GM21423 (cell line): Measurements from ENCODE around the gene ANO4.
"Not testable (repeated sequence)": the region's sequence is repeated elsewhere in the genome, so short reads cannot be mapped to it uniquely, and the experiment has no call there.

Experiments
- ATAC-seq: cut with Tn5 transposase; IDR thresholded peaks from one replicate; pipeline ENCODE4 v1.9.1; 2021; ENCODE audit warnings: mild to moderate bottlenecking, moderate library complexity; ENCODE audit not compliant: unreplicated experiment

The ANO4 gene

DNA sequence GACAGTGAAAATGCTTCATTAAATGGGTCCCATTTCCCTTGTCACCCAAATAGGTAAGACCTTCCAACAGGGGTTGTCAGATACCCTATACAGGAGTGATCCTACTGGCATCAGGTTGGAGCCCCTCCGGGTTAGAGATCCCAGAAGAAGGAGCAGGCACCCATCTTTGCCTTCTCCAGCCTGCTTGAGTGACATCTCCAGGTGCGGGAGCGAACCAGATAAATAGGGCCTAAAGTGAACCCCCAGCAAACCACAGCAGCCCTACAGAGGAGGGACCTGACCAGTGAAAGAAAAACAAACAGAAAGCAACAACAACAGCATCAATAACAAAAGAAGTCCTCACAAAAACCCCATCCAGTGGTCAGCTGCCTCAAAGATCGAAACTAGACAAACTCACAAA lies 233.2 kb downstream of the ANO4 start:
- ATAC-seq, result no peak

DNA sequence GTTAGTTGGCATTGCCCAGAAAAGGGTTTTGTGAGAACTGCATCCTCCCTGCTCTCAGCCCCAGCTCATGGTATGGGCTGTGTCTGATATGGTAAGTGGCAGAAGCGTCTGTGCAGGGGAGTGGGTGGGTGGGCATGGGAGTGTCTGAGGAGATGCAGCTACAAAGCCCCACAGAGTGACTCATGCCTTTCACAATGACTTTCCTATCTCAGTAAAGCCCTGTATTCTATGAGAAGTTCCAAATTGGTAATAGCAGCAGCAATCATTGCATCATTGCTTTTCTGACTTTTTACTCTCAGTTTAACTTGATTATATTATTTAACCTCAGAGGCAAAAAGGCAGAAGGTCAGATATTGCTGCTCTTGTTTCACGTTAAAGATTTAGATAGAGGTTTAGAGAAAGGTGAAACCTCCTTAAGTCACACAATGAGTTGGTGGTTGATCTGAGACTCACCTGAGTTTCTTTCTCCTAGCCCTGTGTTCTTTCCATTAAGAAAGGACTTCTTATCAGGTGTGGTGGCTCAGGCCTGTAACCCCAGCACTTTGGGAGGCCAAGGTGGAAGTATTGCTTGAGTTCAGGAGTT lies 243.8 kb downstream of the ANO4 start:
- no peak for ATAC-seq

DNA sequence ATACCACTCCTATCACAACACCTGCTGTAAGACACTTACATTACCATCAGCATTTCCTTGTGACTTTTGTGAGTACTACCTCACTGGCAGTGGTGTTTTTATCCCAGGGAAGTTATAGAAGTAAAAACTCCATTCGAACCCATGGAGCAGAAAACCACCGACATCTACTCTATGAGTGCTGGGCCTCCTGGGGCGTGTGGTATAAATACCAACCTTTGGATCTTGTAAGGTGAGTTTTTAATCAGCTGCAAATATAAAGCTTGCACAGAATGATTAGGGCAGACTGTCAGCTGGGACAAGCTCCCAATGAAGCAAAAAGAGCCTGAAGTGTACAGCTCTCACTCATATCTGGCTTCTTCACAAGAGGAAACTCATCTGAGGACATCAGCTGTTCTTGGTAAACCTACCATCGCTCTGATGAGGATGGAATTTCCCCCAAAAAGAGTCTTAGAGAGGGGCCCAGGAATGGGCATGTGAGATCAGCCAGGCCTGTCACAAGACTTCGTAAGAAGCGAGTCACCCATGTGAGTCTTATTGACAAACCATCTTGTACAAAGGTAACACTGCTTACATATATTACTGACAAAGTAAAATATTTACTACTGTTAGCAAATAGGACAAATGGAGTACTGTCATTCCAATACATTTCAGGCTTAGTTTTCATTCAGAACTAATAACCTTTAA lies 245.4 kb downstream of the ANO4 start:
- ATAC-seq, result no peak

DNA sequence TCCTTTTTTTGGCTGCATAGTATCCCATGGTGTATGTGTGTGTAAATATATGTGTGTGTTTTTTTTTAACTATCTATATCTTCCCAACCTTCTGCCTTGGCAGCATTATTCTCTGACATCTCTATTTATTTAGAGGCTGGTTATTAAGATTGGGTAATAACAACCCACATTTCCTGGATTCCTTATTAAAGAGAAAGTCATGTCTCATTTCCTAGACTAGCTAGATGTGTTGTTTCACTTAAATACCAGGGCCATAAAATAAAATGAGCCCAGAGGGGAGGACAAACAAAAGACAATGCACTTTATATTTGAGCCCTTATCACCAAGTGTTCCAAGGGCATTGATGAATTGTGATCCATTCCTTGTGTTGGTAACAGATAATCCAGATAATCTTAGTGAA lies 246.4 kb downstream of the ANO4 start:
- no peak for ATAC-seq

DNA sequence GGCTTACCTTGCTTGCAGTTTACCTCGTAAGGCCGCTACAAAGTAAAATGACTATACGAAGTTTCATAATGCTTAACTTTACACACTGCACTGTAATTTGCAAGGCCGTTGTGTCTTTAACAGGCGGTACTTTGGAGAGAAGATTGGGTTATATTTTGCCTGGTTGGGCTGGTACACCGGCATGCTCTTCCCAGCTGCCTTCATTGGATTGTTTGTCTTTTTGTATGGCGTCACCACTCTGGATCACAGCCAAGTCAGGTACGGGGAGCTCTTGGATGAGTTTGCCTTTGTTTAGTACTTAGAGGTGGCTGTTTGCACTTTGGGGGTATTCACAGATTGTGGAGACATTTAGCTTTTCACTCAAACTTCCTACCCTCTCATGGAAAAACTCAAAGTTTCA lies 247.6 kb downstream of the ANO4 start:
- ATAC-seq, result no peak

DNA sequence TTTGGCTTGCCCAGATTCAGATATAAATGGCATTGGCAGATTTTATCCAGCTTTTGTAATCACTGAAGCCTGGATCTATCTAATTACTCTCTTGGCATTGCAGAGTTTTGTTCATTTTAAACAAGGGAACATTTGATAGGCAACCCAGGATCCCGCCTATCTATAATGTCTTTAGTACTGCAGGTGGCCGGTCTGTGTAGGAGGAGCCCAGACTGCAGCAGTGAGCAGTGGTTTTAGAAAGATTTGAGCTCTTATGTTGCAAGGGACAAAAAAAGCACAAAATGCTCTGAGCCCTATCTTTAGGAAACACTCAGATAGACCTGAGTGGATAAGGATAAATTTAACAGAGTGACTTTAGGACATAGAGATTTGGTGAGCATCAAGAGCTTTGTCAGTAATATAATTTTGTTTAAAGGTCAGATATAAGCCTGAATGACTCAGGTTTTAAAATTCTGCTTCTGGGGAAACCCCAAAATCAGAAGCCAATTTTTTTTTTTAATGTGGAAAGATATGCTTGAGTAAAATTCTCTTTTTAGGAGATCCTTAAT lies 250.0 kb downstream of the ANO4 start:
- ATAC-seq, result no peak

DNA sequence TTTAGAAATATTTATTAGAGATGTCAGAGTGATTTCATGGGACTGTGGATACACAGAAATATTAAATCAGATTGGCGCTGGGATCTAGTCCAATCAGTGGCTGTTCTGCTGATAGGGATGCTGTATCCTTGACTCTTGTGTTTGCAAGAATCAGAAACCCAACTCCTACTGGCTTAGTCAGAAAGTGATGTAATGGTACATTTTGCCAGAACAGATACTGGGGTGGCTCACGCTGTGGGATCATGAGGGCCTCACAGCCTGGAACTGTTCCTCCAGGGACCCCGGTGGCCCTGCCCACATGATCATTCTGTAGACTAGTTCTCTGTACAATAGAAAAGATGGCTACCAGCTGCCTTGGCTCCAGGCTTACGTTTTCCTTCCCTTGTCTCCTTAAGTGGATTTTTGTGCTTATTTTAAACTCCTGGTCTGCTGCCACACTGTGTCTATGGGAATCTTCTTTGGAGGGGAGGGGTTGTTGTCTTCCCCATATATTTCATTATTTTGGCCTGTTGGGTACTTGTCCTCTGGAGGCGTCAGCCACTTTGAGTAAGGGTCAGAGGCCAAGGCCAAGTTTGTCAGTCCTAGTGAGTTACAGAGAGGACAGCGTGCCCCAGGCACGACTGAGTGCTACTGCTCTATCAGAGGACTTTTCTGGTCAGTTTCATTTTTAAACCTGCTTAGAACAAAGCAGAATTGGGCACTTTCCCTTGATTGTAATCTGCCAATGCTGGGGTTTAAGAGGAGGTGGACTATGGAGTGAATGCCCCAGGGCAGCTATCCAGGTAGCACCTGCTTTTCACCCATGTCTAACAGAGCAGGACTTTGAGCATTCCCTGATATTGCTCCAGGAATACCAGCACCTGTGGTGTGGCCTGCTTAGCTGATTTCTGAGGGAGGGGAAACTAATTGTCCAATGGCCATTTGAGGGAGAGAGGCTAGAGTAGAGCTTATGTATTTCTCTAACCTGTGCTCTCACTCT lies 251.2 kb downstream of the ANO4 start:
- ATAC-seq, result no peak

DNA sequence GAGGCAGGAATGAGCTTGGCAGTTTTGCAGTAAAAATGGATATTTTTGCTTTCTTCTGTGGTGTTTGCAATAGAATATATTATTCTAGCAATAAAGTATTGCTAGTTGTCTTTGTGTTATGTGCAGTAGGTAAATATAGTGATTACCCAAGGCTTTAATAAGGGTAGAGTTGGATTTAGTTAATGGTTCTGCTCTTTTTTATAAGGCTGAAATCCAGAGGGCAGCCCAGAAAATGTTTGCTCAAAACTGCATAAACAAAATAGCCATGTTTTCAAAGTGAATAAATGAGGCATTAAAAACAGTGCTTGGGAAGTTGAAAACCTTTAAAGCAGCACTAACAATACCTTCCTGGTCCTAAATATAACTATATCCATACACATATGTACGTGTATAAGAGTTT lies 253.1 kb downstream of the ANO4 start:
- no peak for ATAC-seq

DNA sequence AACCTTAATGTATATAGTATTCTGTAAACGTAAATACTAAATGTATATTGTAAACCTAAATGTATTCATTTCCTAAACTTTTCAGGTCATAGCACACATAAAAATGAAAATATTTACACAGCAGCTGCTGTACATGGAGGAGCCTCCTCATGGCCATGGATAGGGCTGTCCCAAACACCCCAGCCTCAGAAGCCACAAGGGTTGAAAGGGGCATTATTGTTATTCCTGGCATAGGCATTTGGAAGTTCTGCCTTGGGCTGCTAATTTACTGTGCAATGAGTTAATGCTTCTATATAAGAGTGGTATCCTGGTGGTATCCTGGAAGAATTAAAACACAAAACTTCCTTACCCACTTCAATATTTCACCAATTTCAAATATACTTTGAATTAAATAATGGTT lies 256.1 kb downstream of the ANO4 start:
- ATAC-seq, result no peak

DNA sequence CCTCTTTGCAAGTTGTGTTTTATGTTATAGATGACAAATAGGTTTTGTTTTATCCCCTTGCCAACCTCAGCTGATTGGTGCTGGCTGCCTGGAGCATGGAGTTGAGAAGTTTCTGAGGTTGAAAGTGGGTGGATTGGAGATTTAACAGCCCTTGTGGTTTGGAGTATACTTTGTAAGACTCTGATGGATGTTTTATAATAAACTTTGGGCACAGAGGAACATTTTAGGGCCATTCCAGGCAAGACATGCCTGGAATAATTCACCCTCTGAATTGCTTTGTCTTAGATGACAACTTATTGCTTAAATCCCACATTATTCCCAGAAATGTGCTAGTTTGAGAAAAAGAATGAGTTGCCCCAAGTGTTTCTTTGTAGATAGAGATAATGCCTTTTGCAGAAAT lies 256.6 kb downstream of the ANO4 start:
- ATAC-seq, result no peak

DNA sequence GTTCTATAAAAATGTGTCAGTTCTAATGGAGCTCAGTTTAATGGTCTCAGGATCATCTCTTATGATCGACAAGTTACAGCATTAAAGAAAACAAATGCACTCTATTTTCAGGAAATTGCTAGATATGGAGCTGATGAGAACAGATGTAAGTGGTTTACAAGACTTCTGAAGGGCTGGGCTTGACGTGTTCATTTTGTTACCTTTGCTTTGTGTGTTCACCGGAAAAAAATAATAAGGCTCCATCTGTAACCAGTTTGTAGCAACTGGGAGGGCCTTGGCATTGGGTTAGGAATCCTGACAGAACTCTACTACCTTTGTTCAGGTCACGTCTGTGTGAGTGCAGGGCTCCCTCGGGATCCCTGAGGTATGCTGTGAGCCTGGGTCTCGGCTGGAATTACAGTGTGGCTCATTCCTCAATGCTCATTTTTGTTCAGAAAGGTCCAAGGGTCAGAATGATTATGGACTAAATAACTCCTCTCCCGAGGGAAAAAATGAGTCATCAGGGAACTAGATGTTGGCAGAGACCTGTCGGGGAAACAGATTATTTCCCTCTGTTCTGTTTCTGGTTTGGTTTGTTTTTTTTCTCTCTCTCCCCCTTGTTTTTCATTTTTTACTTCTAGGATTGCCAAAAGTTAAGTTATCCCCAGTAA lies 257.4 kb downstream of the ANO4 start:
- ATAC-seq, result no peak

DNA sequence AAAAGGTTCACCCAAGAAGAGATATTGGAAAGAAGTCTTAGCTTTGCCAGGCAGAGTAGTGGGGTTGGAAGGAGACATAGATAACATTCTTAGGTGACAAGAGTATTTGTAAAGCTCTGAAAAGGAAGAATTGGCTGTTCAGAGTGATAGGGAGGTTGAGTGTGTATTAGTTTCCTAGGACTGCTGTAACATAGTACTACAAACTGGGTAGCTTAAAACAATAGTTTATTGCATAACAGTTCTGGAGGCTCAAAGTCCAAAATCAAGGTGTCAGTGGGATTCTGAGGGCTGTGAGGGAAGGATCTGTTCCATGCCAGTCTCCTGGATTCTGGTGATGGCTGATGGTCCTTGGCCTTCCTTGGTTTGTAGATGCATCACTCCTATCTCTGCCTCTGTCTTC lies 258.6 kb downstream of the ANO4 start:
- ATAC-seq, result no peak

DNA sequence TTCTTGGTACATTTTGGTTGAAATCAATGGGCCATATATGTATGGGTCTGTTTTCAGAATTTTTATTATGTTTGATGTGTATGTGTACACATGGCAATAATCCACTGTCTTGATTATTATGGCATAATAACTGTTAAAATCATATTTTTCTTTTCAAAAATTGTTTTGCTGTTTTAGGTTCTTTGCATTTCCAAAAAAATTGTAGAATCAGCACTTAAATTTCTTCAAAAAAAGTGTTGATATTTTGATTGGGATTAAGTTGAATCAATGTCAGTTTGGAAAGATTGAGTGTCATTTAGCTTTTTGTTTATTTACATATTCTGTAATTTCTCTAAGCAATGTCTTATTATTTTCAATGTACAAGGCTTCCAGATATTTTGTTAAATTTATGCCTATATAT lies 261.4 kb downstream of the ANO4 start:
- no peak for ATAC-seq

DNA sequence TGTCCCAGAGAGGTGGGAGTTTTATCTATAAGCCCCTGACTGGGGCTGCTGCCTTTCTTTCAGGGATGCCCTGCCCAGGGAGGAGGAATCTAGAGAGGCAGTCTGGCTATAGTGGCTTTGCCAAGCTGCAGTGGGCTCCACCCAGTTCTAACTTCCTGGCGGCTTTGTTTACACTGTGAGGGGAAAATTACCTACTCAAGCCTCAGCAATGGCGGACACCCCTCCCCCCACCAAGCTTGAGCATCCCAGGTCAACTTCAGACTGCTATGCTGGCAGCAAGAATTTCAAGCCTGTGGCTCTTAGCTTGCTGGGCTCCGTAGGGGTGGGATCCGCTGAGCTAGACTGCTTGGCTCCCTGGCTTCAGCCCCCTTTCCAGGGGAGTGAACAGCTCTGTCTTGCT lies 267.9 kb downstream of the ANO4 start:
- not testable (repeated sequence) for ATAC-seq

DNA sequence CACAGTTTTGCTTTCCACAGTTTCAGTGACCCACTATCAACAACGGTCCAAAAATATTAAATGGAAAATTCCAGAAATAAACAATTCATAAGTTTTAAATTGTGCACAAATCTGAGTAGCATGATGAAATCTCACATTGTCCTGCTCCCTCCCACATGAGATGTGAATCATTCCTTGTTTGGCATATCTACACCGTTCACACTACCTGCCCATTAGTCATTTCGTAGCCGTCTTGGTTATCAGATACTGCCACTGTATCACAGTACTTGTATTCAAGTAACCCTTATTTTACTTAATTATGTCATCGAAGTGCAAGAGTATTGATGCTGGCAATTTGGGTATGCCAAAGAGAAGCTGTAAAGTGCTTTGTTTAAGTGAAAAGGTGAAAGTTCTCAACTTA lies 270.1 kb downstream of the ANO4 start:
- no peak for ATAC-seq

DNA sequence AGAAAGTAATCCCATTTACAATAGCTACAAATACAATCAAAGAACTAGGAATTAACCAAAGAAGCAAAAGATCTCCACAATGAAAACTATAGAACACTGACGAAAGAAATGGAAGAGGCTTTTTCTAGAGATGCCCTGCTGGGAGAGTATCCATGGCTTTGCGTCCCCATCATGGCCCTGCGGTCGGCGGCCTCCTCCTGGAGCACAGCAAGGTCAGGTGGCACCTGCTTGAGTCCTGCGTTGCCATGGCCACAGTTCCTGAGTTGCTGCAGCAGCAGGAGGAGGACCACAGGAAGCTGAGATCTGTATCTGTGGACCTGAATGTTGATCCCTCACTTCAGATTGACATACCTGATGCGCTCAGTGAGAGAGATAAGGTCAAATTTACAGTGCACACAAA lies 271.9 kb downstream of the ANO4 start:
- ATAC-seq, result no peak

DNA sequence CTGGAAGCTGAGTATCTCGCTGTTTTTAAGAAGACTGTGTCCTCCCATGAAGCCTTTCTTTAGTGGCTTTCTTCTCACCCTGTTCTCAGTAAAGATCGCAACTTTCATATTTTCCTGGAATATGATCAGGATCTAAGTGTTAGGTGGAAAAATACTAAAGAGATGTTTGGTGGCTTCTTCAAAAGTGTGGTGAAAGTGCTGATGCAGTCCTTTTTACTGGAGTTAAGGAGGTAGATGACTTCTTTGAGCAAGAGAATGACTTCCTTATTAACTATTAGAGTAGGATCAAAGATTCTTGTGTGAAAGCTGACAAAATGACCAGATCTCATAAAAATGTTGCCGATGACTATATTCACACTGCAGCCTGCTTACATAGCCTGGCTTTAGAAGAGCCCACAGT lies 273.8 kb downstream of the ANO4 start:
- no peak for ATAC-seq

DNA sequence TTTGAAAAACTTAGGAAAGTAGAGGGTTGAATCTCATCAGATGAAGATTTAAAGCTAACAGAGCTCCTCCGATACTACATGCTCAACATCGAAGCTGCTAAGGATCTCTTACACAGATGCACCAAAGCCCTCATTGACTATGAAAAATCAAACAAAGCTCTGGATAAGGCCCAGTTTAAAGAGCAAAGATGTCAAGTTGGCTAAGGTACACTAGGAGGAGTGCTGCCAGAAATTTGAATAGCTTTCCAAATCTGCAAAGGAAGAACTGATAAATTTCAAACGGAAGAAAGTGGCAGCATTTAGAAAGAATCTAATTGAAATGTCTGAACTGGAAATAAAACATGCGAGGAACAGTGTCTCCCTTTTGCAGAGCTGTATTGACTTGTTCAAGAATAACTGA lies 274.3 kb downstream of the ANO4 start:
- no peak for ATAC-seq

DNA sequence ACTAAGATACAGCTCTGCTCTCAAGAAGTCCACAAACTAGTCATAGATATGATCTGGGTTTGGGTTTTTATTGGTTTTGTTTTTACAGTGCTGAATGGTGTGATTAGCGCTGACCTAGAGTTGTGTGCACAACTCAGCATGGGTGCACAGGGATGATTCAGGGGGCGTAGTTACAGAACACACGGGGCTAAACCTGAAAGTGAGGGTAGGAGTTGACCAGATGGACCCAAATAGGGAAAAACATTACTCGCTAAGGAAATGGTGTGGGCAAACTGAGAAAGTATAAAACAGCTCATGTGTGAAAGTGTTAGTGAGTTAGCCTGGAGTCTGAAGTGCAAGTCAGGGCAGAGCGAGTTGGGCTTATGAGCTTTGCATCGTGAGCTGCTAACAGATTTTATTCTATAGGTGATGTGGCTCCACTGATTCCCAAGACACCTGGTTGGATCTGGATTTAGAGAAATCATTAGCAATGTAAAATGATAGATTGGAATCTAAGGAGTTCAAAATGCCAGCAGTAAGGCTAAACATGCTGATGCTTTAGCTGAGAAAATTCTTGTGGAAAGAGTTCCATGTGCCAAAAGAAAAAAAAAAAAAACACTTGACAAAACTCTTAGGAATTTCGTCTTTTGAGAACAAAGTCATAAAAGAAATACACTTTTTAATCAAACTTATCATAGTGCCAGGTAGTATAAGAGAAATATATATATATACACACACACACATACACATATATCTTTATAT lies 280.5 kb downstream of the ANO4 start:
- no peak for ATAC-seq

DNA sequence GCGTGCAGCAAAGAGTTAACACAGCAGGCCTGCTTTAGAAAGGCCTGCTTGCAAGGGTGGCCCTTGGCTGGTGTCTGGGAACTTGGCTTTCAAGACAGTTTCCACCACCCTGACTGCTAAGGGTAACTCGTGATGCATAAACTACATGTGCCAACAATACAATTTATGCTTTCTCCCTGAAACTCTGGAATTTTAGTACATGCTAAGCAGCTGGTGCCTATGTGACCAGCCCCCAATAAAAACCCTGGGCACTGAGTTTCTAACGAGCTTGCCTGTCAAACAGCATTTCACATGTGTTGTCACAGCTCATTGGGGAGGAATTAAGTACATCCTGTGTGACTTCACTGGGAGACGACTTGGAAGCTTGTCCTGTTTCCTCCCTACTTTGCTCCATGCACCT lies 282.3 kb downstream of the ANO4 start:
- ATAC-seq, result no peak
